ENCODE data around the gene CRIP1.

CRIP1 gene

DNA sequence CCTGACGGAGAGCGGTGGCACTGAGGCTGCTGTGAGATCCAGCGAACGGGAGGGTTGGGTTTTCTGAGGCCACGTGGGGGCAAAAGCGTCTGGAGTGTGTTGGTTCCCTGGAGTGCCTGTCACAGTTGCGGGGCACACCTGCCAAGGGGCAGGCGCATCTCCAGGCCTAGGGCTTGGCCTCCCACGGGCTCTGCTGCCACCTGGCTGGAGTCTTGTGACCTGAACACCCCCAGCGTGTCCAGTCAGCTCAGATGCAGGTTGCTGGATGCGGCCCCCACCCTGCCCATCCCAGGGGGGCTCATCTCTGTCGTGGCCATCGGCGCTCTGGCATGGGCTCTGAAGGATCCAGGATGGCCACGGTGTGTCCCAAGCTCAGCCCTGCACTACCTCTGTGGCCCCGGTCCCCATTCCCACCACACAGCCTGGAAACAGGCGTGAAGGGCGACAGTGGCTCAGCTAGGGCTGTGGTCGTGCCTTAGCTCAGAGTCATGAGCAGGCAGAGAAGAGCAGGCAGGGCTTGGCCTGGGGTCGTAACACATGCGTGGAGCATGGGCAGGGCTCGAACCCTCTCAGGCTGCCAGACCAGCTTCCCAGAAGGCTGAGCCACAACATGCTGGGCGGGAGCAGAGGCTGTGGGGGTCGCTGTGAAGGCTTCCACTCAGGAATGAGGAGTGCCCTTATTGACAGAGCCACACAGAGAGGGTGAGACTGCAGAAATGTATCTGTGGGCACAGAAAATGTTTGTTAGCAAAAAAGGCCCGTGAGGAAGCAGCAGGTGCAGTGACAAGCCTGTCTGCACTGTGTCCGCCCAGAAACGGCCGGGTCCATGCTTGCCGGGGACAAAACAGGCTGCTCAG is 35.6 kb upstream of the CRIP1 start:
- in situ Hi-C loops (cut with HindIII; ENCODE audit: low sequenced_read_pairs): no loop called here

DNA sequence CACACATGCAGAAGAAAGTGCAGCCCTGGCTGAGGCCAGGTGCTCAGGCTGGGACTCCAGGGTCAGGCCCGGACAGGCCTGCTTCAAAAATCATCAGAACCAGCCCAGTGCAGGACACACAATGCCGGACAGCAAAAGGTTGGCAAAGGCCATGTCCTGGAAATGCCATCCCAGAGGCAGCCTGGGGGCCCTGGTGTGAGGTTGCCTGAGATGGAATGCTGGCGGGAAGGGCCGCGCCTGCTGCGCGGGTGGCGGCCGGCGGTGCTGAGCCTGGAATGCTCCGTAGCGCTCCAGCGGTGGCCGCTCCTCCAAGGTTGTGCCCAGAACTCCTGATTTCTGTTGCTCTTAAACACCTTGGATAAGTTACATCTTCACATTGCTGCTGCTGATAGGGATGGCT is 33.7 kb upstream of the CRIP1 start:
- in situ Hi-C loops (cut with HindIII; ENCODE audit: low sequenced_read_pairs): no loop called here

DNA sequence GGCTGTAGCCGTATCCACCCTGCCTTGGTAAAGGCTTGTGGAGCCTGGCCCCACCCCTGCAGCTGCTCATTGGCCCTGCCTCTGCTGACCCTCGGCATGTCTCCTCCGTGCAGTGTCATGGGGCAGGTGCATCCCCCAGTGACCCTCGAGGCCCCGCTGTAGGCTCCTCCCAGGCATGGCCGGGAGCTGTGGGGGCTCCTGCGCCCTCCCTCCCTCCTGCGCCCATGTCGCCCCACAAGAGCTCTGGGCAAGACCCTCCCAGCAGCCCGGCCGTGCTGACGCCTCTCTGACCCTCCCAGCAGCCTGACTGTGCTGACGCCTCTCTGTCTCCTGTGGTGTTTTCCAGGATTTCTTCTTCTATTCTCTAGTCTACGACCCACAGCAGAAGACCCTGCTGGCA is 32.8 kb upstream of the CRIP1 start:
- in situ Hi-C loops (cut with HindIII; ENCODE audit: low sequenced_read_pairs): no loop called here

DNA sequence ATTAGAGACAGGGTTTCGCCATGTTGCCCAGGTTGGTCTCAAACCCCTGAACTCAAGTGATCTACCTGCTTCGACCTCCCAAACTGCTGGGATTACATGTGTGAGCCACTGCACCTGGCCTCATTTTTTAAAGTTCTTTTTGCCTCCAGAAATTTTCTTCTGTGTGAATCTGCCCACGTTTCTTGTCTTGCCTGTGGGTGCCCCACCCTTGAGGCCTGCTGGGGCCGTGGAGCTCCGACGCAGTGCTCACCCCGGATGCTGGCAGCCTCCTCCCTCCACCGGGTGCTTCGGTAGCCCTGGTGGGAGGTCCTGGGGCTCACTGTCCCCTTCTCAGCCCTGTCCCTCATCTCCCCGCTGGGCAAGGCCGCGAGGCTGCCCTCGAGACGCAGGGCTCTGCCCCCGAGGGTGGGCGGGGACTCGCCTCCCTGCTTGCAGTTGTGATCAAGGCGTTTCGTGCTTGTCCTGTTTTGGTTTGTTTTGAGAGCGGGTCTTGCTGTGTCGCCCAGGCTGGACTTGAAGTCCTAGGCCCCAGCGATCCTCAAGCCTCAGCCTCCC is 31.5 kb upstream of the CRIP1 start:
- in situ Hi-C loops (cut with HindIII; ENCODE audit: low sequenced_read_pairs): no loop called here

DNA sequence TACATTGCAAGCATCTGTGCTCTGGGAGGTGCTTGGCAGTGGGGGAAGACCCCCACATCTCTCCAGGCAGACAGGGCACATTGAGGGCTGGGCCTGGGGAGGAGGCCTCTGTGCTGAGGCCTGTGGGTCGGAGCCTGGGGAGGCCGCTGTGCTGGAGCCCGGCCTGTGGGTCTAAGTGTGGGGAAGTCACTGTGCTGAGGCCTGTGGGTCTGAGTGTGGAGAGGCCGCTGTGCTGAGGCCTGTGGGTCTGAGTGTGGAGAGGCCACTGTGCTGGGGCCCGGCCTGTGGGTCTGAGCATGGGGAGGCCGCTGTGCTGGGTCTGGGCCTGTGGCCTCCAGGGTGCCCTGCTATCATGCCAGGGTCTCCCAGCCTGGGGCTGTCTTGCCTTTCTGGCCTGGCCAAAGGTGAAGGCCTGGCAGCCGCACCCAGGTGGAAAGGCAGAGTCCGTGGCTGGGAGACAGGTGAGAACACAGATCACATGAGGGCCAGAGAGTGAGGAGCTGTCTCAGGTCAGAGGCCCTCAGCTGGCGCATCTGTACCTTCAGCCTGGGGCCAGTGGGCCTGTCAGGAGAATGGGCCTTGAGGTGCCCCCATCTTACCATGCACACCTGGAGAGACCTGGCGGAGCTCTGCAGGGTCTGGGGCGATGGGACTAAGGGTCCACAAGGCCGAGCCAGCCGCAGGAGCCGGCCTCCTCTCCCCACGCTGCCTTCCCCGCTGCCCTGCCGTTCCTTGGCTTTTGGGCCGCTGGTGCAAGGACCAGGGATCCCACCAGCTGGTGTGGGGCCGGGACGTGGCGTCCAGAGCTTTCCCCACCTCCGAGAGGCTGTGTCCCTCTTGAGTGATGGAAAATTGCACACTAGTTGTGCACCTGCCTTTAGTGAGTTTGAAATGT is 30.7 kb upstream of the CRIP1 start:
- in situ Hi-C loops (cut with HindIII; ENCODE audit: low sequenced_read_pairs): no loop called here

DNA sequence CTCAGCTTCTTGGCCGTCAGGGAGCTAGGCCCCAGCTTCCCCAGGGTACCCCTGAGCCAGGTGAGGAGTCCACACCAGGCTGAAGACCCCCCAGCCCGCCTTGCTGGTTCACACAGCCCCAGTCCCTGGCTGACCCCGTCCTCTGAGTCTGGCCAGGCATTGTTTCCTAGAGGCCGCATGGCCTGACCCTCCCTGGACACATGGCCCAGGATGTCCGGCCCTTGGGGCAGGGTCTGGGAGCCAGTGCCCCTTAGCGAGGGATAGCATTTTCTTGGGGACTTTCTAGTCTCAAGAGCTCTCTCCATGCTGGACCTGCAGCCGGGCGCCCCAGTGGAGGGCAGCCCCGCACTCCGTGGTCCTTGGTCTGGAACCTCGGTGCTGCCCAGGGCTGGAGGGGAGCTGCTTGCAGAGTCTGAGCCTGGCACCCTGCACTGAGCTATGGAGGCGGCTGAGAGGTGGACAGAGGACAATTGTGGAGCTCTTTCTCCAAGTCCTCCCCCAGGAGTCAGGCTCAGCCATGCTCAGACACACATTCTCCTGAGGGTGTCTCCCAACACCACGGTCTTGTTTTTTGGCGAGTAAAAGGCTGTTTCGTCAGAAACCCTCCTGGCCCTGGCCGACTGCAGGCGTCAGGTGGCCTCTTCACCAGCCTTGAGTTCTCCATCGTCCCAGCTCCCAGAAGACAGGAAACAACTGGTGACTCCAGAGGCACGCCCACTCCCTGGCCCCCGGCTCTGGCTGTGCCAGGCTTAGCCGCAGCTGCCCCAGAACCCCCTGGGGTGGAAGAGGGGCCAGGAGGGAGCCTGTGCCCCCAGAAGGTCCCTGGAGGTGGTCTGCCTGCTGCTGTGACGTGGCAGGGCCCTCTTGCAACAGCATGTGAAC is 29.7 kb upstream of the CRIP1 start:
- in situ Hi-C loops (cut with HindIII; ENCODE audit: low sequenced_read_pairs): no loop called here

DNA sequence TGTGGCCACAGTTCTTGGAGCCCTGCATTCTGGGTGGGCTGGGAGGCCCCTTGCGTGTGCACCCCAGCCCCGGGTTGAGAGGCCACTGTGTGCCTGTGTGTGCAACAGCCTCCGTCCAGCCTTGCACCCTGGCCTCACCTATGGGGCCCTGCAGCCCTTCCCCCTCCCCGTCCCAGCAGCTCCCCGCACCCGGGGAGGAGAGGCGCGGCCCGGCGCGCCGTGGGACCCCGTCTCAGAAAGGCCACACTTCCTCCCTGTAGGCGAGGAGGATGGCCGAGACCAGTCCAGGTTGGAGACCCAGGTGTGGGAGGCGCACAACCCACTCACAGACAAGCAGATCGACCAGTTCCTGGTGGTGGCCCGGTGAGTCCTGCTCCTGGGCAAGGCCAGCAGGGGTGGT is 28.7 kb upstream of the CRIP1 start:
- in situ Hi-C loops (cut with HindIII; ENCODE audit: low sequenced_read_pairs): no loop called here

DNA sequence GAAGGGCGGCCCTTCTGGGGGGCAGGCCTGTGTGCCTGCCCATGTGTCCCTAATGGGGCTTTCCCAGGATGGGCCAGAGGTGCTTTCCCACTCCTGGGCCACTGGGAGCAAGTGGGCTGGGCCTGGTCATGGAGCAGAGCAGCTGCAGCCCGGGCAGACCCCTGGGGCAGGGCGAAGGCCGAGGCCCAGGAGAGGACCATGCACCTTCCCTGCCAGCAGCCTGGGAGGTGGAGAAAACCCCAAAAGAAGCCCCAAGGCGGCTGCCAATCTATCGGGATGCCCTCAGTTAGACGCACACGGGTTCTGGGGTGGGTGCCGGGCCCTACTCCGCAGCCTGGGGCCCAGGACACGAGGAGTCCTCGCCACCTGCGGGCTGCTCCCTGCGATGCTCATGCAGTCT is 28.1 kb upstream of the CRIP1 start:
- in situ Hi-C loops (cut with HindIII; ENCODE audit: low sequenced_read_pairs): no loop called here

DNA sequence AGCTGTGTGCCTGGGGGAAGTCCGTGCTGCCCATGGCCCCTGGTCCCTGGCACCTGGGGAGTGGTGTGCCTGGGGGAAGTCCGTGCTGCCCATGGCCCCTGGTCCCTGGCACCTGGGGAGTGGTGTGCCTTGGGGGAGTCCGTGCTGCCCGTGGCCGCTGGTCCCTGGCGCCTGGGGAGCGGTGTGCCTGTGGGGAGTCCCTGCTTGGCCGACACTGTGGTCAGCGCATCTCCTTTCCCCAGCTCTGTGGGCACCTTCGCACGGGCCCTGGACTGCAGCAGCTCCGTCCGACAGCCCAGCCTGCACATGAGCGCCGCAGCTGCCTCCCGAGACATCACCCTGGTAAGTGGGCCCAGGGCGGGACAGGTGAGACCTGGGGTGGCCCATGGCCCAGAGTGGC is 26.6 kb upstream of the CRIP1 start:
- in situ Hi-C loops (cut with HindIII; ENCODE audit: low sequenced_read_pairs): no loop called here

DNA sequence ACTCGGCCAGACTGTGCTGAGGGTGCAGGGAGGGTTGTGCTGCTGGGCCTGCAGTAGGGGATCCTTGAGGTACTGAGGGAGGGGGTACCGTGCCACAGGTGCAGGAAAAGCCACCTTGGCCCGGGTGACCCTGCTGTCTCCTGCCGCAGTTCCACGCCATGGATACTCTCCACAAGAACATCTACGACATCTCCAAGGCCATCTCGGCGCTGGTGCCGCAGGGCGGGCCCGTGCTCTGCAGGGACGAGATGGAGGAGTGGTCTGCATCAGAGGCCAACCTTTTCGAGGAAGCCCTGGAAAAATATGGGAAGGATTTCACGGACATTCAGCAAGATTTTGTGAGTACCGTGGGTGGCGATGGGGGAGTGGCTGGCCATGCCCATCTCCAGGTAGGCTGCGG is 26.1 kb upstream of the CRIP1 start:
- in situ Hi-C loops (cut with HindIII; ENCODE audit: low sequenced_read_pairs): no loop called here

DNA sequence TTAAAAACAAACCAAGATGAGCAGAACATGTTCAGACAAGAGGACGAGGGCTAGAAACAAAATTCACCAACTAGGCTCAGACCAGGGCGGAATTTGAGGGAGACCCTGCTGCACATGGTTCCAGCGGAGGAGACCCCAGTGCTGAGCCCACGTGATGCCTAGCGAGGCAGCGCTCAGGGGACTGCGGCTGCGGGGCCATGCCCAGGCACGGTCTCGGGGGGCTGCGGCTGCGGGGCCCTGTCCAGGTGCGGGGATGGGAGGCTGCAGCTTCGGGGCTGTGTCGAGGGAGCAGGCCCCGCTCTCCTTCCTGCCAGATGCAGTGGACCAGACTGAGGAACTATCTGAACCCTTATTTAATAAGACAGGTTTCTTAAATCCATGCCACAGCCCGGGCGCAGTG is 24.8 kb upstream of the CRIP1 start:
- in situ Hi-C loops (cut with HindIII; ENCODE audit: low sequenced_read_pairs): no loop called here

DNA sequence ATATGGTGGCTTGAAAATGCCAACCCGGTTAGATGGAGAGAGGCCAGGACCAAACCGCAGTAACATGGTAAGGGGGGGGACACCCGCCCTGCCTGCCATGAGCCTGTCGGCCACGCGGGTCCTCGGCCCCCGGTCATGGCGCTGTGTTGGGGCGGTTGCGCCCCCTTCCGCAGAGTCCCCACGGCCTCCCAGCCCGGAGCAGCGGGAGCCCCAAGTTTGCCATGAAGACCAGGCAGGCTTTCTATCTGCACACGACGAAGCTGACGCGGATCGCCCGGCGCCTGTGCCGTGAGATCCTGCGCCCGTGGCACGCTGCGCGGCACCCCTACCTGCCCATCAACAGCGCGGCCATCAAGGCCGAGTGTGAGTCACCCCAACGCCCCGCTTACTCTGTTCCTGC is 22.2 kb upstream of the CRIP1 start:
- in situ Hi-C loops (cut with HindIII; ENCODE audit: low sequenced_read_pairs): no loop called here

DNA sequence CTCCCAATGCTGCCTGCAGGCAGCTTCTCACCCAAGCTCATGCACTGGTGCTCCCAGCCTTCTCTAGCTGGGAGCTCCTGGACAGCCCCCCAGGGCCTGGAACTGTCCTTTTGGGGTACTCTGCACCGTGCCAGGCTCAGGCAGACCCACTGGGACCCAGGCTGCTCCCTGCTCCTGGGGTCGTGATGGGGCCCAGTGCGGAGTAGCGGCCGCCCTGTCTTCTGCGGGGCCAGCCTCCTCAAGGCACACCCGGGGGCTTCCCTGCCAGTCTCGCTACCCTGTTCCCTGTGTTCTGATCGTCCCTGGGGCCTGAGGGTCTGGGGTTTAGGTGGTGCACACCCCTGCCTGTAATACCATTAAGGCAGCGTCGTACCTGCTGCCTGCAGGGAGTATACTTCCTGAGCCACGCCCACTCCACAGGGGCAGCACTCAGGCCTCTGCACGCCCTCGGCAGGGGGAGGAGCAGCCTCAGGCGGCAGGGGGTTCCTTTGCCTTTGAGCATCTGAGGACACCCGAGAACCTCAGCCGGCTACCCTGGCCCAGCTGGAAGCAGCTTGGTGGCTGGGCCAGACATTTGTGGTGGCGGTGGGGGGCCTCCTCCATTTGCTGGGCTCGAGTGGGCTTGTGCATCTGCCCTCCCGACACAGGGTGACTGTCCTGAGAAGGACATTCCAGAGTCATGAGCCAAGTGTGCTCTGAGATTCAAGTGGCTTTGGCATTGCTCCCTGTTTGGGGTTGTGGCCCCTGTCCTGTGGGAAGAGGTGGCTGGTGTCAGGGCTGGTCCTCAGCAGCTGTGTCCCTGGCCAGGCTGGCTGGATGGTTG is 21.3 kb upstream of the CRIP1 start:
- in situ Hi-C loops (cut with HindIII; ENCODE audit: low sequenced_read_pairs): loop anchor here (5.0 kb wide), 2 partner anchors 63 to 108 kb away; no protein-coding TSS in a partner anchor

DNA sequence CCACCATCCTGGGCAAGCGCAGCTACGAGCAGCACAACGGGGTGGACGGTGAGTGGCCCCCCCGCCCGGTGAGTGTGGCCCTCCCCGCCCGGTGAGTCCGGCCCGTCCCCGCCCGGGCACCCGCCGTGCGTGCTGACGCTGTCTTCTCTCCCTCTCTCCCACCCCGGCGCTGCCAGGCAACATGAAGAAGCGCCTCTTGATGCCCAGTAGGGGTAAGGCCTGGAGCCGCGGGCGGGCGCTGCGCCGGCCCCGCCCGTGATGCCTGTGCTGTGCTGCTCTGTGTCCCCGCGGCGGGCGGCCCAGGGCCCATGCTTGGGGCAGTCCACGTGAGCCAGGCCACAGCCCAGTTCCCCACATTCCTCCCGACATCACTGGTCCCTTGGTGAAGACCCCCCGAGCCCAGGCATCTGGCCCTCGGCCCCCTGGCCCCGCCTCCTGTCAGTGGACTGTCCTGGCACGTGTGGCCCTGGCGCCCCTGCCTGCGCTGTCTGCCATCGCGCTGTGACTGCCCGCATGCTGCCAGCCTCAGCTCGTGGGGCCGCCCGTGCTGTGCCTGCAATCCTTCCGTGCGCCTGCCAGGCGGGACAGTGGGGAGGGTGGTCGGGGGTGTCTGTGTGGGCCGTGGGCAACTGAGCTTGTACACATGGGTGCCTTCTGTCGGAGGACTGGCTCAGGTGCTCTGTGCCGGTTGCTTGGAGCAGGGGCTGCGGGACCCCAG is 20.0 kb upstream of the CRIP1 start:
- in situ Hi-C loops (cut with HindIII; ENCODE audit: low sequenced_read_pairs): loop anchor here (5.0 kb wide), 2 partner anchors 64 to 109 kb away; no protein-coding TSS in a partner anchor

DNA sequence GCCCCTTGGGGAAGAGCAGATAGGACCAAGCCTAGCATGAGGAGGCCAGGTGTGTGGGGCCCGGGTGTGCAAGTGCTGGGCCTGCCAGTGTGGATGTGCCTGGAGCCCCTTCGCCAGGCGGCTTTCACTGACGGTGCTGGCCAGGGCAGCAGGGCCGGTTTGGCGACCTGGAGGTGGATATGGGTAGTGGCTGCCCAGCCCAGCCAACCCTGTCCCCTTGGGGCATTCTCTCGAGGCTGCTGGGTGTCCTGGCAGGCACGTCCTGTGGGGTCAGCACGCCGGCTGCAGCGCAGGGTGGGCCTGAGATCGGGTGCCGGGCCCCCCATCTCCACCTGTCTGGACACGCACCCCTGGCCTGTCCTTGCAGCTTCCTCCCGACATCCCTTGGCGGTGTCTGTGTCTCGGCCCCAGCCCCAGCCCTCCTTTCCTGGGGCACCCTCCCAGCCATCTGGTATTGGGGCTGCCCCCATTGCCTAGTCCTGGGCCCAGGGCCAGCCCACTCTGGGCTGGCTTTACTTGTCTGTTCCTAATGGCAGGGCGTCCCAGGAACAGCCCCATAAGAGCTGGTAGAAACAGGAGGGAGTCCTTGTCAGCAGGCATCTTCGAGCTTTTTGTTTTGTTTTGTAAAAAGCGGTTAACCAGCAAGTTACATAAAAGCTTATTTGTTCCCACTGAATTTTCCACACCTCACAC is 19.3 kb upstream of the CRIP1 start:
- in situ Hi-C loops (cut with HindIII; ENCODE audit: low sequenced_read_pairs): loop anchor here (5.0 kb wide), 2 partner anchors 65 to 110 kb away; no protein-coding TSS in a partner anchor

DNA sequence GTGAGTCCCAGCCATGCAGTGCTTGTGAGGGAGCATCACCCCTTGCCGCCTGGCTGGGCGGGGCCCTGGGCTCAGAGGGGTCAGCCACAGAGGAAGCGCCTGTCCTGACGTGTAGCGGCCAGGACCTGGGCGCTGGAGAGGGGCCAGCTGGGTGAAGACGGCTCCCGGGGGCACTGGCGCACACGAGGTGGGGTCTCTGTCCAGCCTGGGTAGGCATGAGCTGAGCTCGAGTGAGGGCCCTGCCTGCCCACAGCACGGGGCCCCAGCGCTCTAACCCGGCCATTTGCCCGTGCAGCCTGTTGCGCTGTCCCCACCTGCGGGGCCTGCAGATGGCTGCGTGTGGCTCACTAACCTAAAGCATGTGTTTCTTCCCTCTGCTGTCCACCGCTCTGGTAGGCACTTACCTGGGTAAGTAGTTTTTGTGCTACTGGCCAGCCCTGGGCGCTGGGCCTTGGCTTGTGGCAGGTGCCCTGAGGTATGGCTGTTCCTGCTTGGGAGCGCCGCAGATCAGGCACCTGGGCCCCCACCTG is 18.7 kb upstream of the CRIP1 start:
- in situ Hi-C loops (cut with HindIII; ENCODE audit: low sequenced_read_pairs): loop anchor here (5.0 kb wide), 2 partner anchors 66 to 111 kb away; no protein-coding TSS in a partner anchor

DNA sequence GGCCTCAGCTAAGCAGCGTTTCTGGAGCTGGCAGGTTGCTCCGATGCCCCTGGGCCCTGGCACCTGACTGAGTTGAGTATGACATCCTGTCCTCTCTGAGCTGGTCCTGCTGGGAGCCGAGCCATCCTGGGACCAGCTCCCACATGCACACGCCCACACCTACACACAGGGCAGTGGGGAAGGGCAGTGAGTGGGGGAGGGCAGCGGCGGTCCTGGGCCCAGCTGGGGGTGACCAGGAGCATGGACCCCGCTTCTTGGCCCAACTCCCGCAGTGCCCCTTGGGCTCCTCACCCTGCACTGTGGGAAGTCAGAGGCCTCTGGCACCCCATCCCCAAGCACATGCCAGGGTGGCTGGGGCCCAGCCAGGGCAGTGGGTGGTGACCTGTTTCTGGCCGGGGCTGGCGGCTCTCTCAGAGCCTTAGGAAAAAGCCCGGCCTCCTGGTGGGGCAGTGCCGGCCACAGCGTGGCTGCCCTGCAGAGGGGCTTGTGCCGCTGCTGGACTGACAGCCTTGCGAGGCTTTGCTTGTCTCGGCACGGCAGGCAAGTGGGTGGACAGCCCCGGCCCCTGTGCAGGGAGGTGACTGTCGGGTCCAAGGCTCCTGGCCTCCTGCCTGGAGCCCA is 18.0 kb upstream of the CRIP1 start:
- in situ Hi-C loops (cut with HindIII; ENCODE audit: low sequenced_read_pairs): loop anchor here (5.0 kb wide), 2 partner anchors 66 to 111 kb away; no protein-coding TSS in a partner anchor
